KG1 (cell line): ENCODE measurements around the gene GLIS1.

Experiments
- DNase-seq: peaks from one replicate; lab custom pipeline; 2025; lab: John Stamatoyannopoulos, UW

GLIS1 gene

DNA sequence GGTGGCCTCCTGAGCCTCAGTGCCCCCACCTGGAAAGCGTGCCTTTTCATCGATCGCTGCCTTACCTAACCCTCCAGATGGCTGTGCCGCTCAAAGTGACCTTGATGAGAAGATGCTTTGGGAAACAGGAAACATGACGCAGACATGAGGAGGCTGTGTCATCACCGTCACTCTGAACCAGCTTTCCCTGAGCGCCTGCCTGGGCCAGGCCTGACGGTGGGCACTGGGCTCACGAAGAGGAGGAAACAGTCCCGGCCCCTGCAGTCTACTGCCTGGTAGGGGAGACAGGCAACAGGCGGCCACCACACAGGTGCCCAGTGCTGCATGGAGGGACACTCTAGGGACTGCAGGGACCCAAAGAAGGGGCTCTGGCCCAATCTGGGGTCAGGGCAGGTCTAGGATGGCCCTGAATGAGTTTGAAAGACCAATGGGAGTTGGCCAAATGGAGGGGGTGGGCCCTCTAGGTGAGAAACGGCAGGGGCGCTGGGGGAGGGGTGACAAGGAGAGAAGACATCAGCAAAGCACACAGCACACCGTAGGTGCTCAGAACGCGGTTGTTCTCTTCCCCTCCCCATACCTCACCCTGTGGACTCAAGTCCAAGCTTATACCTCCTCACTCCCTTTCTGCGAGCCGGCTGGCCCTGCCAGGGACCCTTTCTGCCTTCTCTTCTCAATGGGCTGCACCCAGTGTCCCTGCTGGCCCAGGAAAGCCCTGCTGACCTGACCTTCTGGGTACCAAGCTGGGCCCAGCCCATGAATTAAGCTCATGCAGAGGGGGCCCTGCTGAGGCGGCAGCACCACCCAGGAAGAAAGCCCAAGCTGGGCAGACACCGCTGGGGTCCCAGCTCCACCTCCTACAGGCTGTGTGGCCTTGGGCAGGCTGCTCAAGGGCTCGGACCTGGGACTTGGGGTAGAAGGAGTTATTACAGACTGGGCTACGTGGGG is 44.9 kb downstream of the GLIS1 start:
- DNase-seq: no peak

DNA sequence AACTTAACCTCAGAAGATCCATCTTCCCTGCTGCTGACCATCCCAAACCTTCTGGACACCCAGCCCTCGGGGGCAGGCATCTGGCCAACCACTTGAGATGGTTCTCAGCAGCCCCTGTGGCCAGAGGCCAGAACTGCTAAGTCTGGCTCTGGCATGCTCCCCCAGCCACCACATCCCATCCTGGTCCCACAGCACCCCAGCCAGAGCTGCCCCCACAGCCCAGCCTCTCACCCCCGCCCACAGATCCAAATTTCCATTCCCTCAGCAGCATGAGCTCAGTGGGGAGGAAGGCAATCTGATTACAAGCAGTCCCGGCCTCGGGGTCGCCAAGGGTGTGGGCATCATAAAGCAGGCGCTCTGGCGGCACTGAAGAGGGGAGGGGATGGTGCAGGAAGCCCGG is 45.6 kb downstream of the GLIS1 start:
- no peak for DNase-seq

GRCh38 chr1:53691326-53691725 is 47.6 kb downstream of the GLIS1 start:
- DNase-seq: no peak

DNA sequence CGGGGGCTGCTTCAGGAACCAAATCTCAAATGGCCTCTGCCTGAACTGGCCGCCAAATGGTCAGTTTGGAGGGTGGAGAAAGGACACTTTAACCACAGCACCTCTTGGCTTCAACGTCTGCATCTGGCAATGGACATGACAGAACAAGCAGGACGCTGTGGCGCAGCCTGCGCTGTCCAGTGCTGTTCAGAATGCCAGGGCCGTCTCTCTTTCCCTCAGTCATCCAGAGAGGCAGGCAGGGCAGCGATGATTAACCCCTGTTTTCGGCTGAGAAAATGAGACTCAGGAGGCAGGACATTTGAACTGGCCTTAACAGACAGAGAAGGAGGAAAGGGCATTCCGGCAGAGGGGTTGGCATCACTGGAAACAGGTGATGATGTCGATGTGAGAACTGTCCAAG is 48.6 kb downstream of the GLIS1 start:
- no peak for DNase-seq

- no peak for DNase-seq
These were observed 49.1 kb downstream of the GLIS1 start for GRCh38 chr1:53689736-53690326.

- no peak for DNase-seq
These were observed 49.7 kb downstream of the GLIS1 start for GRCh38 chr1:53689223-53689622.

GRCh38 chr1:53688381-53689102 is 50.4 kb downstream of the GLIS1 start:
- no peak for DNase-seq

- no peak for DNase-seq
These were observed 51.1 kb downstream of the GLIS1 start for GRCh38 chr1:53687901-53688300.

GRCh38 chr1:53687426-53687825 is 51.5 kb downstream of the GLIS1 start:
- DNase-seq: no peak

GRCh38 chr1:53686965-53687267 is 52.0 kb downstream of the GLIS1 start:
- DNase-seq: no peak

DNA sequence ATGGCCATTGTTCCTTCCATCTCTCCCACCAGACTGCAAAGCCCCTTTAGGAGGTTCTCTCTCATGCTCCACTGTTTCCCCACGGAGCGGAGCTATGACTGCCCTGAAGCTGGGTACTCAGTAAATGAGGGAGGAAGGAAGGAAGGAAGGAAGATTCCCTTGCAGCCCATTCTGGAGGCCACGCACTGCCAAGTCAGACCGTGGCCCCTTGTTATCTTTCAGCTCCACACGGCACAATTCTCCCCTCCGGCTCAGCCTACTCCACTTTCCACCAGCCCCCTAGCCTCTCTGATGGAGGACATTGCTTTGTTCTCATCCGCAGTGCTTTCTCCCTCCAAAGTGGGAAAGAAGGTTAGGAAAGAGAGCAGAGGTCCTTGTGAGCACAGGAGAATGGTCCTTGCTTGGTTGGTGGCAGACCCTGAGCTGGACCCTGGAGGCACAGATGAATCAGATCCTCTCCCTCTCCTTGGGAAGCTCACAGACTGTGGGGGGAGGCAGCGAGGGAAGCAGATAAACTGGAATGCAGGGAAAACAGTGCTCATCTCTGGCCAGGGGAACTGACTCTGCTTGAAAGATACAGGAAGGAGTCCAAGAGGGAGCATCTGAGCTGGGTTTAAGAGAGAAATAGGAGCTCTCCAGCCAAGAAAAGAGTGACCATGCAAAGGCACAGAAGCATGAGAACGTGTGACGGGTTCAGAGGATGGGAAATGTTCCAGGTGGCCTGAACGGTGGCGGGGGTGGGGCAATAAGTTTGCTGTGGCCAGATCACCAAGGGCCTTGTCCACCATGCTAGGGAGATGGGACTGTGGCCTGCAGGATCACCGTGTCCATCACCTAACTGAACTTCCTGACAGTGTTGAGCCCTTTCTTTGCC is 52.6 kb downstream of the GLIS1 start:
- DNase-seq: no peak

GRCh38 chr1:53685272-53686051 is 53.5 kb downstream of the GLIS1 start:
- no peak for DNase-seq

DNA sequence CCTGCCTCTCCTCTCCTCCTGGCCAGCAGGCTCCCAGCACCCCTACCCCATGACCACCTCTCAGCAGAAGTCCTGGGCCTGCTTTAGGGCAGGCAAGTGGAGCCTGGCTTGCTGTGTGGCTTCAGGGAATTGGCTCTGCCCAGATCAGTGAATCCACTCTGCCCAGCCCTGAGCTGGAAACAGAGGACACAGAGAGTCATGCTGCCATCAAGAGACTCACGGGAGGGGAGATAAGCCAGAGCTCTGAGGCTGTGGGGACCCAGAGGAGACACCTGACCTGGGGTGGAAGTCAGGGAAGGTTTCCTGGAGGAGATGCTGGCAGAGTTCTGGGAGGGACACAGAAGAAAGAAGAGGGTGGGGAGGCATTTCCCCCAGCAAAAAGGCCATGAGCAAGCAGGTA is 54.2 kb downstream of the GLIS1 start:
- DNase-seq: no peak

DNA sequence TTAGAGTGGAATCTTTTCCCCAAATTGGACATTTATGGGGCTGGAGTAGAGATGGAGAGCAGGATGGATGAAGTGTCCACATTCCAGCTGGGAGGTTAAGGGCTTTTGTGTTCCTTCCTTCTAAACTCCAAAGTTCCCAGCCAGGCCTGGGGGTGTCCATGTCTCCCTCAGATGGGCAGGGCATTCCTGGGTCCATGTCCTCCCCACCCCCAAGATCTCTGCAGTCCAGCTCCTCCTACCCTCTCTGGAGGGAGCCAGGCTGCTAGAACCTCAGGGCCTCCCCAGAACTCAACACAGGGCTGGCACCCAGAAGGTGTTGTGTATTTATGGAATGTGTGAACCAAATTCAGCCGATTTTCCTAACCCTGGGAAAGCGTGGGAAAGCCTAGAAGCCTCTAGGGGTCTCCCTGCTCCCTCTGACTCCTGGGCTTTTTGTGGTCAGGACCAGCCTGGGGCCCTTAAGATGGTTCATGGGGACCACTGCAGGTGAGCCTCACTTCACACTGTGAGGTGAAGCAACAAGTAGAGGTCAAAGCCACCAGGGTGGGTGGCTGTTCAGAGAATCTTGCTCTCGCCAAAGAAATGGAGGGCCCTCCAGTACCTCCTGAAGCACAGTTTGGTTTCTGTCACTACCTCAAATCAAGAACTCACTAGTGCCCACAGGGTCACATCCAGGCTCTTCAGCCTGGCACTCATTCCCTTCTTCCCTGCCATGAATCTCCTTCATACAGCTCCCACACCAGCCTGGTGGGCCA is 54.8 kb downstream of the GLIS1 start:
- no peak for DNase-seq

GRCh38 chr1:53682881-53683280 is 56.1 kb downstream of the GLIS1 start:
- DNase-seq: no peak

DNA sequence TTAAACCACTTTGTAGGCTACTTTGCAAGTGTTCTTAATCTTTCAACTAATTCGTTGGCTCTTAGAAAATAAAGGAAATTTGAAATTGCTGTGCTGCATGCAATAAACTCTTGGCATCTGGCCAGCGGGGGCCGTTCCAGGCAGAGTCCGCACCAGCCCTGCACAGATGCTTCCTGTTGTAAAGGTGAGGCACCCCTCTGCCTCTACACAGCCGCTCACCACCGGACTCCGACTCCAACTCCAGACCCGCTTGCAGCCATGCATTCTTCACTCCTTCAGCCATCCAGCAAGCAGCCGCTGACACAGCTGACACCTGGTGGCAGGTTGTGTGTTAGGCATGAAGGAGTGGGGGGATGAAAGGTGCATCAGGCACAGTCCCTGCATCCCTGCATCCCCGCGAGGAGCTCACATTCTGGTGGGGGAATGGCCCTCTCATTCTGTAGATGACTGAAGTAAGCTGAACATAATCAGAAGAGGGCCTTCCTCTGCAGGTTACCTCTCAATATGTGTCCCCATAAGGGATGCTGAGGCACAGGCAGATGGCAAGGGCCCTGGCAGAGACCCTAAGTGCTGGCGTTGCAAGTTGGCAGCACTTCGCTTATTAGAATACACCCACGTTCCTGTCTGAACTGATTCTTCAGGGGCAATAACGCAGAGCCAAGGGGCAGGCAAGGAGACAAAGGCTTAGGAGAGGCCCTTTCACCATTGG is 56.8 kb downstream of the GLIS1 start:
- DNase-seq: peak; percentile 57

GRCh38 chr1:53681351-53681976 is 57.5 kb downstream of the GLIS1 start:
- no peak for DNase-seq

- no peak for DNase-seq
These were observed 58.1 kb downstream of the GLIS1 start for GRCh38 chr1:53680868-53681267.
